Activated CD8-positive, alpha-beta T cell treated with anti-CD3 and anti-CD28 coated beads for 36 hours (primary cell): ENCODE data around the gene RPRD1B. TPM values are rescaled to one million over a fixed set of nuclear protein-coding genes. Genes with fewer than 3 reads are reported as not detected.

Experiments
- ATAC-seq: fragments of 200-7000 bp; cut with Tn5 transposase; one replicate; pipeline ENCODE4 v1.10.0; 2021; ENCODE audit warnings: mild to moderate bottlenecking, moderate library complexity
- CTCF ChIA-PET: fragments of 350-600 bp; sonication (Branson Sonifier 250); formaldehyde crosslinking; loops from one replicate; lab custom pipeline; 2021; ENCODE audit warnings: antibody characterized with exemption; lab: Charles Lee
- POLR2A ChIA-PET: fragments of 350-600 bp; sonication (Branson Sonifier 250); formaldehyde crosslinking; loops from one replicate; lab custom pipeline; 2021; ENCODE audit warnings: antibody characterized with exemption; lab: Charles Lee
- DNase-seq: peaks from one replicate; pipeline ENCODE4 v3.0.0-alpha.2; 2020
- H3K27ac Mint-ChIP-seq: one replicate; pipeline ENCODE4 v1.8.0; 2021; ENCODE audit warnings: mild to moderate bottlenecking, mixed read lengths
- H3K27me3 Mint-ChIP-seq: one replicate; pipeline ENCODE4 v1.8.0; 2021; ENCODE audit warnings: mixed read lengths
- H3K36me3 Mint-ChIP-seq: one replicate; pipeline ENCODE4 v1.8.0; 2021; ENCODE audit warnings: low read depth, mixed read lengths
- H3K4me1 Mint-ChIP-seq: one replicate; pipeline ENCODE4 v1.8.0; 2021; ENCODE audit warnings: low read depth, mixed read lengths
- H3K4me3 Mint-ChIP-seq: one replicate; pipeline ENCODE4 v1.8.0; 2021; ENCODE audit warnings: mild to moderate bottlenecking, moderate library complexity, mixed read lengths
- H3K9me3 Mint-ChIP-seq: one replicate; pipeline ENCODE4 v1.8.0; 2021; ENCODE audit warnings: mixed read lengths
- CTCF ChIP-seq: fragments of 200-600 bp; IDR thresholded peaks from one replicate; pipeline ENCODE4 v1.8.0; 2022; ENCODE audit warnings: antibody characterized with exemption, mild to moderate bottlenecking
- intact Hi-C: fragments of 100-400 bp; cut with micrococcal nuclease; formaldehyde crosslinking; loops from one replicate; pipeline ENCODE4 v1.10.0; 2022
- total RNA-seq, 2 experiments: library from RNA; stranded (reverse); gene quantifications; one replicate each; pipeline ENCODE4 v1.2.3, GENCODE V29; 2021

Gene RPRD1B
- total RNA-seq, 2 experiments from 2014 or later, result 29.1 to 29.3 TPM

- H3K4me3 Mint-ChIP-seq, result no peak overlapping the region
These were observed 37.5 kb upstream of the RPRD1B start for GRCh38 chr20:37995856-37996605.

GRCh38 chr20:37997516-37997915, 36.0 kb upstream of the RPRD1B start:
- no peak overlapping the region for H3K27ac Mint-ChIP-seq
- no peak for ATAC-seq
- no peaks in the 10 kb centered on the region for H3K27me3 Mint-ChIP-seq
- POLR2A ChIA-PET, result no interaction called here
- no peak overlapping the region for H3K4me3 Mint-ChIP-seq
- H3K36me3 Mint-ChIP-seq, result peaks cover 55% of the 10 kb centered on the region
- intact Hi-C loops, result loop anchor here (10.0 kb wide), 1 partner anchor 433 kb away; no protein-coding TSS in a partner anchor
- CTCF ChIA-PET, result no interaction called here
- no peak for DNase-seq
- no peaks in the 10 kb centered on the region for H3K9me3 Mint-ChIP-seq
- H3K4me1 Mint-ChIP-seq, result peaks cover 12% of the 10 kb centered on the region
- TF ChIP-seq CTCF, result no peak

More at GRCh38 chr20:37995856-37996605, 37.5 kb upstream of the RPRD1B start:
- ChIA-PET CTCF (interaction anchor here (0.9 to 1.9 kb wide), 2 partner anchors 114 to 432 kb away, joined by 3 to 6 read pairs; no protein-coding TSS in a partner anchor), POLR2A (no interaction called here)
- TF ChIP-seq CTCF, result no peak
- DNase-seq, result no peak
- peaks cover 10% of the 10 kb centered on the region for H3K4me1 Mint-ChIP-seq
- peaks cover 54% of the 10 kb centered on the region for H3K36me3 Mint-ChIP-seq
- intact Hi-C loops, result loop anchor here (10.0 kb wide), 1 partner anchor 431 kb away; no protein-coding TSS in a partner anchor
- H3K27ac Mint-ChIP-seq, result no peak overlapping the region
- H3K27me3 Mint-ChIP-seq, result no peaks in the 10 kb centered on the region
- ATAC-seq, result no peak
- no peaks in the 10 kb centered on the region for H3K9me3 Mint-ChIP-seq

- CTCF ChIA-PET, result no interaction called here
- no peaks in the 10 kb centered on the region for H3K27me3 Mint-ChIP-seq
- peaks cover 53% of the 10 kb centered on the region for H3K36me3 Mint-ChIP-seq
- no peak overlapping the region for H3K4me3 Mint-ChIP-seq
- peaks cover 13% of the 10 kb centered on the region for H3K4me1 Mint-ChIP-seq
- no peaks in the 10 kb centered on the region for H3K9me3 Mint-ChIP-seq
- ATAC-seq, result no peak
- no peak overlapping the region for H3K27ac Mint-ChIP-seq
- no peak for TF ChIP-seq CTCF
- no peak for DNase-seq
- intact Hi-C loops, result loop anchor here (10.0 kb wide), 1 partner anchor 435 kb away; no protein-coding TSS in a partner anchor
- POLR2A ChIA-PET, result interaction anchor here (1.4 kb wide), 1 partner anchor 168 kb away, joined by 3 read pairs; no protein-coding TSS in a partner anchor
These were observed 33.9 kb upstream of the RPRD1B start for GRCh38 chr20:37999526-38000263.

DNA sequence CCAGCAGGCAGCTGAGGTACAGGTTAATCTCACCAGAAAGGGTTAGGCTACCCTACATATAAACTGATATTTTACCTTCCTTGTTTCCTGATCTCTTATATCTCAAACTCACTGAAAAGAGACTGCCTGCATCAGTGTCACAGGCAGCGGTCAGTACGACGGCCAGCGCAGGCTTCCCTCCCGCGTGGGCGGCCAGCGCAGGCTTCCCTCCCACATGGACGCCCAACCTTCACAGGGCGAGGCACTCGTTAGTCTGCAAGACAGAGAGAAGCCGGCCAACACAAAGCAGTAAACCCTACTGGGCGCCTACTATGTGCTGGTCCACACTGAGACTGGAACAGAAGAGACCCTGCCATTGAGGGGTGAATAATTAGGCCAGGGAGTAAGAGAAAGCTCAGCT, 33.3 kb upstream of the RPRD1B start:
- TF ChIP-seq CTCF, result no peak
- Mint-ChIP-seq H3K27me3 (no peaks in the 10 kb centered on the region), H3K36me3 (peaks cover 50% of the 10 kb centered on the region), H3K27ac (no peak overlapping the region), H3K9me3 (no peaks in the 10 kb centered on the region), H3K4me1 (peaks cover 13% of the 10 kb centered on the region), H3K4me3 (no peak overlapping the region)
- DNase-seq (no peak), ATAC-seq (no peak)
- POLR2A ChIA-PET, result no interaction called here
- intact Hi-C loops, result no loop called here
- CTCF ChIA-PET, result no interaction called here
